Activated naive CD4-positive, alpha-beta T cell (primary cell): ENCODE data around the gene SHANK1.

Experiments
- DNase-seq, 4 experiments: peaks; one replicate each; lab custom pipeline; 2025; lab: John Stamatoyannopoulos, UW

SHANK1 gene

GRCh38 chr19:50711805-50712204 is 7.8 kb downstream of the SHANK1 start:
- DNase-seq = no peak

GRCh38 chr19:50711196-50711595 is 8.4 kb downstream of the SHANK1 start:
- DNase-seq = no peak

DNA sequence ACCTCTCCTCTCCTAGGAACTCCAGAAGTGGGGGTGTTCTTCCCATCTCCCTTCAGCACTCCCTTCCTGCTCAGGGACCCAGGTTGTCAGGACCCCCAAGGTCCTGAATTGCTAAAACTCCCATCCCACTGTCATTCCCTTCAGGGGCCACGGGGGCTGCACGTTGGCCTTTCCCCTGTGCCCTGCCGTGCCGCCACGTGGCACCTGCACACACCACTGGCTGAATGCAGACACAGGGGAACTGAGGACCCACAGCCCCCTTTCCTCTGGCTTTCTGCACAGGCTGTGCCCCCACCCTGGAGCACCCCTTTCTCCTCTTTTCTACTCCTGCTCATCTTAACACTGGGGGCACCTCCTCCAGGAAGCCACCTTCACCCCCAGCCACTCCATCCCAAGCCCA is 9.0 kb downstream of the SHANK1 start:
- no peak for DNase-seq

DNA sequence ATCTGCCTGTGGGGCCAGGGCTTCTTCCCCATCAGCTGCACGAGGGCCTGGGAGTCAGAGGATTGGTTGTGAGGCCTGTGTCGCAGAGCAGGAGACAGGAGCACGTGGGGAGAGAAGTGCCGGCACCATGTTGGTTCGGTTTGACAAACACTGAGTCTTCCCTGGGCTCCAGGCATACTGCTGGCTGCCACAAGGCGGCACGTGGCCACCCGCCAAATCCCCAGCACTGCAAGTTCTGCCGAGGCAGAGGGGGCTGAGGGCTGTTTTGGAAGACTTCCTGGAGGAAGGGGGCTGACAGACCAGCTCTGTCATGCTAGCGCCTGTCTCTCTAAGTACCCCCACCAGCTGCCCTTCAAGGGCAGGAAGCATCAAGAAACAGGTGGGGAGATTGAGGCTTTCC is 9.5 kb downstream of the SHANK1 start:
- no peak for DNase-seq

DNA sequence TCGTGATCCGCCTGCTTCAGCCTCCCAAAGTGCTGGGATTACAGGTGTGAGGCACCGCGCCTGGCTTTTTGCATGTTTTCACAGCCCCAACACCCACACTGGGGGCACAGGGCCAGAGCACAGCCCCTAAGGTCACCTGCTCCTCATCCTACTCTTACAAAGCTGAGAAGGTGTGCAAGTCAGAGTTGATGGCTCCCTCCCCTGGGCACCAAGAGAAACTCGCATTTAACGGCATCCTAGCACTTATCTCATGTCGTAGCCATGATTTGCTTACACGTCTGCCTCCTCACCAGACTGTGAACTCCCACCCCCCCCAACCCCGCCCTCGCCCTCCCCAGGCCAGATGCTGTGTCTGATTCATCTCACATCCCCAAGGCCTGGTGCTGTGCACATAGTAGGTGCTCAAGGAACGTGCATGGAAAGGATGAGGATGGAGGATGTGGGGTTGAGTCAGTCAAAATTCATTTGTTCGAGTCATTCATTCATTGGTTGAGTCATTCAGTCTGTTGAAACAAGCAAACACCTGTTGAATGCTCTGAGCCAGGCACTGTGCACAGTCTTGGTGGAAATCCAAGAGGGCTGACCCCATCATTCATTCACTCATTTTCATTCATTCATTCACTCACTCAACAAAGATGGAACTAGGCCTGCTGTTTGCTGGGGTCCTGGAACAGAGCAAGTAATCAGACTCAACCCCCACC is 11.3 kb downstream of the SHANK1 start:
- no peak for DNase-seq

GRCh38 chr19:50706387-50706786 is 13.2 kb downstream of the SHANK1 start:
- DNase-seq = no peak

GRCh38 chr19:50705422-50706019 is 14.1 kb downstream of the SHANK1 start:
- no peak for DNase-seq

- DNase-seq = no peak
Observed at GRCh38 chr19:50703915-50704796, 15.4 kb downstream of the SHANK1 start.

GRCh38 chr19:50702871-50703829 is 16.5 kb downstream of the SHANK1 start:
- DNase-seq = no peak

GRCh38 chr19:50702158-50702870 is 17.3 kb downstream of the SHANK1 start:
- no peak for DNase-seq

DNA sequence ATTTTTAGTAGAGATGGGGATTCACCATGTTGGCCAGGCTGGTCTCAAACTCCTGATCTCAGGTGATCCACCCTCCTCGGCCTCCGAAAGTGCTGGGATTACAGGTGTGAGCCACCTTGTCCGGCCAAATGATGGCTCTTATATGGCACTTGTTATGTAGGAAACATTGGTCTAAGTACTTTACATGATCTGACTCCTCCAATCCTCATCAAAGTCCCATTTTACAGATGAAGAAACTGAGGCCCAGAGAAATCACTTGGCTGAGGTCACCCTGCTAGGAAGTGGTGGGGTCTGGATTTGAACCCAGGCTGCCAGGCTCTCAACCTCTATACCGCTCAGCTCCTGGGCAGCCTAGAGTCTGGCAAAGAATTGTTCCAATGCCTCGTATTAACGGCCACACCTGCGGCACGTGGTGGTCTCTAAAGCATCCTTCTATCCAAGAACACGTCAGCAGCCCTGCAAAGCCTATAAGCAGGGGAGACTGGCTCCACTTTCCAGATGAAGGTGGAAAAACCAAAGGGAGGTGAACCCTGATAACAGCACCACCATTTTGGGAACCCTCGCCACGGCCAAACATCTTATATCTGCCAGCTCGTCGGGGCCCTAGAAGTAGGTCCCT is 18.1 kb downstream of the SHANK1 start:
- DNase-seq = no peak

GRCh38 chr19:50697414-50698124 is 22.0 kb downstream of the SHANK1 start:
- no peak for DNase-seq

DNA sequence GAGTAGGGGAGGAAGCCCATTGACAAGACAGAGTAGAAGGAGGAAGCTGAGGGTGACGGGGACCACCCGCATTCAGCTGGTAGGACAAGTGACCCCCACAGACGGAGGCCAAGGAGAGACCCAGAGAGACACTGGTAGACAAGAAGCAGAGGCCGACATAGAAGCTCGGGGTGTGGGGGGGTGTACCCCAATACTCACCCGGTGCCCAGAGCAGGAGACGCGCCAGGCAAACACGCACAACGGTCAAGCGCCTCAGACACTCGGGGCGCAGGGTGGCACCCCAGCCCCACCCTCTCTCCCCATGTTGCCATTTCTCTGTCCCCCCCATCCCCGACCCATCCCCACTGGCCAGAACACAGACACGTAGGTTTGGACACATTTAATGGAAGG is 23.5 kb downstream of the SHANK1 start:
- DNase-seq = no peak

DNA sequence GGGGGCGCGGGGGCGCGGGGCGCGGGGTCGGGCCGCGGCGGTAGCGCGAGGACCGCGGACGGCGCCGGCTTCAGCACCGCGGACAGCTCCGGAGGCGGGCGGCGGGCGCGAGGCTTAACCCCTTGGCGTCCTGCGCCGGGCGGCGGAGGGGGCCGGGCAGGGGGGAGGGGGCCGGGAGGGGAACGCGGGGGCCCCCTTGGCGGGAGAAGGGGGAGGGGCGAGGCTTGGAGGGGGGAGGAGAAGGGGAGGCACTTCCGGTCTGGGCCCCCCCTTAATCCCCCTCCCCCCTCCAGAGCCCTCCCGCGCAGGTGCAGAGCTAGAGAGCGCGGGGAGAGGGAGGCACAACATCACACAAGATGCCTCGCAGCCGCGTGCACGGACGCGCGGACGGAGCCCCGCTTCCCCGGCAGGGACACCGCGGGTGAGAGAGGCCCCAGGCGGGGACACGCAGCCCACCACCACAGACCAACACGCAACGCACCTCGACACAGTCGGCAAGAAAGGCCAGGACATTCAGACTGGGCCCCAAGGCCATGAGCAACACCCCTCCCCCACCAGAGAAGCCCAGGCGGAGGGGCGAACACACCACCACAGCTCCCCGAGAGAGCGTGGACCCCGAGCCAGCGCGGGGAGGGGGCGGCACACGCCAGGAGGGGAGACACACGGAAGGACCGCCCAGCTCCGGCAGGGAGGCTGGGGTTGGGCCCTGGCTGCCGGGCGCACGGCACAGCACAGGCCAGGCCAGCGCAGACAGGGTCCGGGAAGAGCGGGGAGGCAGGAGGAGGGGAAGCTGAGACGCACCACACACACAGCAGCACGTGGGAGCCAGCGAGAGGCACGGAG is 24.1 kb downstream of the SHANK1 start:
- DNase-seq = peak in 1 of 4 experiments; percentile 10

GRCh38 chr19:50694815-50695145 is 24.8 kb downstream of the SHANK1 start:
- DNase-seq = no peak

GRCh38 chr19:50693064-50693975 is 26.3 kb downstream of the SHANK1 start:
- no peak for DNase-seq

- DNase-seq = no peak
Observed at GRCh38 chr19:50690439-50690838, 29.2 kb downstream of the SHANK1 start.

DNA sequence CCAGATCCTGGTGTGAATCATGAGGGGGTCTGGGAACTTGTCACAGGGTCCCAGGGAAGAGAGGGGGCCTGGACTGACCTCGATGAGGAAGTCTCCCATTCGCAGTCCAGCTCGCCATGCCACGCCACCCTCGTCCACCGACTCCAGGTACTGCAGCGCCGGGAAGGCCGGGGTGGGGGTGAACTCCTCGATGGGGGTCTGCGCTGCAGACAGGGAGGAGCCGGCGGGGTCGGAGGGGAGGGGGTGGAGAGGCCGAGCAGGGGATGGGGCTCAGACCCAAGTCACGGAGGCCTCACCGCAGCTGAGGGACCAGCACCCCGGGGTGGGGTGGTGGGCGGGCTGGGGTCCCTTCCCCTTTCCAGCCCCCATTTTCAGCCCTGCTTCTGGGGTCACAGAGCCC is 30.8 kb downstream of the SHANK1 start:
- DNase-seq = no peak
